K562 (cell line): ENCODE measurements around the gene RASSF1. TPM values are rescaled to one million over a fixed set of nuclear protein-coding genes. Genes with fewer than 3 reads are reported as not detected.

ENCODE experiments used
- BCLAF1 ChIP-seq, 2 experiments: fragments of 450-650 bp in 1 of 2; IDR thresholded peaks; 2 replicates each; pipeline ENCODE4 v1.6.1; 2011 to 2017; ENCODE audit warnings: low read depth in 2 of 2, antibody characterized with exemption in 1 of 2, borderline replicate concordance in 1 of 2, low read length in 1 of 2, mild to moderate bottlenecking in 1 of 2, mixed read lengths in 1 of 2; ENCODE audit not compliant: control insufficient read depth in 1 of 2
- MXD1 ChIP-seq: fragments of 250-450 bp; sonication (Bioruptor Pico); IDR thresholded peaks from 2 replicates; pipeline ENCODE4 v1.8.0; 2021; ENCODE audit warnings: borderline replicate concordance, mild to moderate bottlenecking, moderate library complexity; ENCODE audit not compliant: poor library complexity, severe bottlenecking
- NR4A1 ChIP-seq, 2 experiments: fragments of 250-450 bp in 1 of 2; fragments of 450-650 bp in 1 of 2; sonication (Bioruptor Pico) in 1 of 2; IDR thresholded peaks; 2 replicates each; pipeline versions ENCODE4 v1.4.0 to v1.6.1; 2016 to 2020; ENCODE audit warnings: mild to moderate bottlenecking in 2 of 2, missing compliant biosample characterization in 1 of 2, missing genetic modification characterization in 1 of 2, moderate library complexity in 1 of 2
- SRSF9 ChIP-seq: fragments of 200-400 bp; formaldehyde crosslinking; IDR thresholded peaks from 2 replicates; pipeline ENCODE4 v1.6.1; 2017; ENCODE audit warnings: low read depth, low read length, borderline replicate concordance
- ZBTB49 ChIP-seq: sonication (generic); formaldehyde crosslinking; IDR thresholded peaks from 2 replicates; pipeline ENCODE4 v1.8.0; 2022; ENCODE audit warnings: missing genetic modification reagents, mild to moderate bottlenecking, borderline replicate concordance
- ZFP36 ChIP-seq: fragments of 150-350 bp; IDR thresholded peaks from 2 replicates; pipeline ENCODE4 v1.6.1; 2018; ENCODE audit warnings: low read length, low read depth; ENCODE audit not compliant: partially characterized antibody
- ZNF134 ChIP-seq: fragments of 250-450 bp; sonication (Bioruptor Pico); conservative IDR thresholded peaks from 2 replicates; pipeline ENCODE4 v1.4.0; 2020
- ZNF785 ChIP-seq: fragments of 250-450 bp; sonication (Bioruptor Pico); IDR thresholded peaks from 2 replicates; pipeline ENCODE4 v1.4.0; 2020; ENCODE audit warnings: mild to moderate bottlenecking
- polyA plus RNA-seq, 8 experiments: library from polyadenylated mRNA; depleted of rRNA in 4 of 8; stranded (reverse) in 5 of 8; unstranded in 3 of 8; fragments of >200 nt; fragmentation: Nextera tagmentation in 2 of 8; fragmentation: Illumina TruSeq in 1 of 8; extraction: Ambion mirVana in 2 of 8; extraction: Trizol in 1 of 8; gene quantifications; 2 replicates each; pipeline versions ENCODE4 v1.2.1 to v1.2.3, GENCODE V29; 2011 to 2014; ENCODE audit warnings: inconsistent platforms in 1 of 8, missing spikeins in 1 of 8
- total RNA-seq, 7 experiments: library from RNA; depleted of rRNA in 6 of 7; stranded (reverse); fragments of >200 nt in 6 of 7; fragmentation: Illumina TruSeq in 2 of 7; extraction: Trizol in 2 of 7; gene quantifications; 2 replicates each; pipeline versions ENCODE4 v1.2.1 to v1.2.3, GENCODE V29; 2011 to 2021; ENCODE audit warnings: low replicate concordance in 1 of 7
- TF ChIP-seq, protein P1 (sequence below): sonication (generic); formaldehyde crosslinking; IDR thresholded peaks from 2 replicates; pipeline ENCODE4 v1.8.1; 2023; ENCODE audit warnings: mild to moderate bottlenecking, missing genetic modification reagents
- TF ChIP-seq, protein P2 (sequence below): sonication (generic); formaldehyde crosslinking; IDR thresholded peaks from 2 replicates; pipeline ENCODE4 v1.8.0; 2023; ENCODE audit warnings: mild to moderate bottlenecking, missing genetic modification reagents
- TF ChIP-seq, protein P3 (sequence below): sonication (generic); formaldehyde crosslinking; IDR thresholded peaks from 2 replicates; pipeline ENCODE4 v1.8.1; 2022; ENCODE audit warnings: missing genetic modification reagents

RASSF1 gene
- total and polyA plus RNA-seq, 9 of the 15 experiments (the other 6 are each of a cell fraction or from before 2014, with no cell fraction given) = 3.6 to 57.1 (median 24.6) TPM

- peak; percentile 79 for TF ChIP-seq ZNF134 (CRISPR knock-in tag)
- no peak for TF ChIP-seq ZNF785 (CRISPR knock-in tag)
- TF ChIP-seq, protein P1, sequence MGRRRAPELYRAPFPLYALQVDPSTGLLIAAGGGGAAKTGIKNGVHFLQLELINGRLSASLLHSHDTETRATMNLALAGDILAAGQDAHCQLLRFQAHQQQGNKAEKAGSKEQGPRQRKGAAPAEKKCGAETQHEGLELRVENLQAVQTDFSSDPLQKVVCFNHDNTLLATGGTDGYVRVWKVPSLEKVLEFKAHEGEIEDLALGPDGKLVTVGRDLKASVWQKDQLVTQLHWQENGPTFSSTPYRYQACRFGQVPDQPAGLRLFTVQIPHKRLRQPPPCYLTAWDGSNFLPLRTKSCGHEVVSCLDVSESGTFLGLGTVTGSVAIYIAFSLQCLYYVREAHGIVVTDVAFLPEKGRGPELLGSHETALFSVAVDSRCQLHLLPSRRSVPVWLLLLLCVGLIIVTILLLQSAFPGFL = no peak
- no peak for TF ChIP-seq MXD1
- TF ChIP-seq, protein P2, sequence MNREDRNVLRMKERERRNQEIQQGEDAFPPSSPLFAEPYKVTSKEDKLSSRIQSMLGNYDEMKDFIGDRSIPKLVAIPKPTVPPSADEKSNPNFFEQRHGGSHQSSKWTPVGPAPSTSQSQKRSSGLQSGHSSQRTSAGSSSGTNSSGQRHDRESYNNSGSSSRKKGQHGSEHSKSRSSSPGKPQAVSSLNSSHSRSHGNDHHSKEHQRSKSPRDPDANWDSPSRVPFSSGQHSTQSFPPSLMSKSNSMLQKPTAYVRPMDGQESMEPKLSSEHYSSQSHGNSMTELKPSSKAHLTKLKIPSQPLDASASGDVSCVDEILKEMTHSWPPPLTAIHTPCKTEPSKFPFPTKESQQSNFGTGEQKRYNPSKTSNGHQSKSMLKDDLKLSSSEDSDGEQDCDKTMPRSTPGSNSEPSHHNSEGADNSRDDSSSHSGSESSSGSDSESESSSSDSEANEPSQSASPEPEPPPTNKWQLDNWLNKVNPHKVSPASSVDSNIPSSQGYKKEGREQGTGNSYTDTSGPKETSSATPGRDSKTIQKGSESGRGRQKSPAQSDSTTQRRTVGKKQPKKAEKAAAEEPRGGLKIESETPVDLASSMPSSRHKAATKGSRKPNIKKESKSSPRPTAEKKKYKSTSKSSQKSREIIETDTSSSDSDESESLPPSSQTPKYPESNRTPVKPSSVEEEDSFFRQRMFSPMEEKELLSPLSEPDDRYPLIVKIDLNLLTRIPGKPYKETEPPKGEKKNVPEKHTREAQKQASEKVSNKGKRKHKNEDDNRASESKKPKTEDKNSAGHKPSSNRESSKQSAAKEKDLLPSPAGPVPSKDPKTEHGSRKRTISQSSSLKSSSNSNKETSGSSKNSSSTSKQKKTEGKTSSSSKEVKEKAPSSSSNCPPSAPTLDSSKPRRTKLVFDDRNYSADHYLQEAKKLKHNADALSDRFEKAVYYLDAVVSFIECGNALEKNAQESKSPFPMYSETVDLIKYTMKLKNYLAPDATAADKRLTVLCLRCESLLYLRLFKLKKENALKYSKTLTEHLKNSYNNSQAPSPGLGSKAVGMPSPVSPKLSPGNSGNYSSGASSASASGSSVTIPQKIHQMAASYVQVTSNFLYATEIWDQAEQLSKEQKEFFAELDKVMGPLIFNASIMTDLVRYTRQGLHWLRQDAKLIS = 0 out of 2 replicates have a peak, but pooled peaks have one; percentile 70
- no peak for TF ChIP-seq SRSF9
- TF ChIP-seq BCLAF1 (IDR thresholded peaks at IDR 0.05; ENCODE audit: borderline replicate concordance in 1 of 2, control insufficient read depth in 1 of 2, low read depth in 2 of 2, low read length in 1 of 2) = no peak
- no peak for TF ChIP-seq ZBTB49
- TF ChIP-seq, protein P3, sequence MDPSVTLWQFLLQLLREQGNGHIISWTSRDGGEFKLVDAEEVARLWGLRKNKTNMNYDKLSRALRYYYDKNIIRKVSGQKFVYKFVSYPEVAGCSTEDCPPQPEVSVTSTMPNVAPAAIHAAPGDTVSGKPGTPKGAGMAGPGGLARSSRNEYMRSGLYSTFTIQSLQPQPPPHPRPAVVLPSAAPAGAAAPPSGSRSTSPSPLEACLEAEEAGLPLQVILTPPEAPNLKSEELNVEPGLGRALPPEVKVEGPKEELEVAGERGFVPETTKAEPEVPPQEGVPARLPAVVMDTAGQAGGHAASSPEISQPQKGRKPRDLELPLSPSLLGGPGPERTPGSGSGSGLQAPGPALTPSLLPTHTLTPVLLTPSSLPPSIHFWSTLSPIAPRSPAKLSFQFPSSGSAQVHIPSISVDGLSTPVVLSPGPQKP = no peak
- TF ChIP-seq ZFP36 = no peak
- peak; percentile 52; the same call in 1 of the 2 replicates for TF ChIP-seq NR4A1 (CRISPR knock-in tag; IDR thresholded peaks at IDR 0.05)
- TF ChIP-seq NR4A1 (tag; IDR thresholded peaks at IDR 0.05) = peak; percentile 85
Measured at GRCh38 chr3:50292159-50293078, 48.2 kb downstream of the RASSF1 start, which contains the start of gene IFRD2 (continued).
